ENCODE results near the gene SLF1. TPM values are rescaled to one million over a fixed set of nuclear protein-coding genes. Genes with fewer than 3 reads are reported as not detected.

Gene SLF1
- total RNA-seq, 4 donors from 2014 or later = 2.9 to 14.5 (median 8.7) TPM

- WGBS, 2 donors = 86 to 97% methylated on average over 1 of the region's 1 CpG
- Histone ChIP-seq H3K9me3 (no peaks in the 10 kb centered on the region), H3K36me3 (peaks cover 0 to 17% (median 0%) of the 10 kb centered on the region in 3 donors), H3K27me3 (no peaks in the 10 kb centered on the region), H3K27ac (no peak overlapping the region), H3K4me3 (no peak overlapping the region), H3K4me1 (no peaks in the 10 kb centered on the region)
- intact Hi-C loops (cut with DNase I) = no loop called here
- no peak for DNase-seq
- no peak for TF ChIP-seq POLR2A (IDR thresholded peaks at IDR 0.05)
- no peak for TF ChIP-seq CTCF (IDR thresholded peaks at IDR 0.05)
Observed at GRCh38 chr5:94674490-94675382, 56.3 kb downstream of the SLF1 start.

GRCh38 chr5:94675965-94676618 lies 57.6 kb downstream of the SLF1 start:
- no peak for DNase-seq
- intact Hi-C loops (cut with DNase I) = no loop called here
- no peaks in the 10 kb centered on the region for H3K4me1 ChIP-seq
- H3K27ac ChIP-seq = no peak overlapping the region
- TF ChIP-seq POLR2A (IDR thresholded peaks at IDR 0.05) (no peak), CTCF (IDR thresholded peaks at IDR 0.05) (no peak)
- WGBS, 2 donors = 94 to 100% methylated on average over 2 to 4 of the region's 4 CpGs
- peaks cover 0 to 19% (median 0%) of the 10 kb centered on the region in 3 donors for H3K36me3 ChIP-seq
- H3K27me3 ChIP-seq = no peaks in the 10 kb centered on the region
- no peak overlapping the region for H3K4me3 ChIP-seq
- H3K9me3 ChIP-seq = no peaks in the 10 kb centered on the region

- intact Hi-C loops (cut with DNase I) = no loop called here
Observed at GRCh38 chr5:94682814-94683520, 64.5 kb downstream of the SLF1 start.

GRCh38 chr5:94689908-94690307 lies 71.4 kb downstream of the SLF1 start:
- Histone ChIP-seq H3K9me3 (no peaks in the 10 kb centered on the region), H3K36me3 (peaks cover 0 to 15% (median 0%) of the 10 kb centered on the region in 3 donors), H3K4me3 (no peak overlapping the region), H3K27me3 (no peaks in the 10 kb centered on the region), H3K4me1 (peaks cover 0 to 6% (median 0%) of the 10 kb centered on the region in 3 donors), H3K27ac (no peak overlapping the region)
- intact Hi-C loops (cut with DNase I) = no loop called here
- no peak for DNase-seq
- no peak for TF ChIP-seq CTCF (IDR thresholded peaks at IDR 0.05)
- TF ChIP-seq POLR2A (IDR thresholded peaks at IDR 0.05) = no peak

More at GRCh38 chr5:94682814-94683520, 64.5 kb downstream of the SLF1 start:
- Histone ChIP-seq H3K4me3 (no peak overlapping the region), H3K27me3 (no peaks in the 10 kb centered on the region), H3K4me1 (no peaks in the 10 kb centered on the region), H3K36me3 (peaks cover 0 to 30% (median 0%) of the 10 kb centered on the region in 3 donors), H3K9me3 (no peaks in the 10 kb centered on the region), H3K27ac (no peak overlapping the region)
- TF ChIP-seq POLR2A (IDR thresholded peaks at IDR 0.05) = no peak
- no peak for DNase-seq
- WGBS, 2 donors = 76 to 81% methylated on average over 5 of the region's 5 CpGs

GRCh38 chr5:94690778-94691177 lies 72.3 kb downstream of the SLF1 start:
- intact Hi-C loops (cut with DNase I) = no loop called here

More at GRCh38 chr5:94690778-94691177, 72.3 kb downstream of the SLF1 start:
- Histone ChIP-seq H3K36me3 (peaks cover 0 to 15% (median 0%) of the 10 kb centered on the region in 3 donors), H3K9me3 (no peaks in the 10 kb centered on the region), H3K4me1 (peaks cover 0 to 6% (median 0%) of the 10 kb centered on the region in 3 donors), H3K4me3 (no peak overlapping the region), H3K27ac (no peak overlapping the region), H3K27me3 (no peaks in the 10 kb centered on the region)
- no peak for TF ChIP-seq POLR2A (IDR thresholded peaks at IDR 0.05)
- no peak for TF ChIP-seq CTCF (IDR thresholded peaks at IDR 0.05)
- 52 to 67% methylated on average over 2 of the region's 2 CpGs for WGBS, 2 donors
- DNase-seq = no peak
